Esophagus squamous epithelium (tissue), 5 donors: Measurements from ENCODE around the gene PLAAT4. TPM values are rescaled to one million over a fixed set of nuclear protein-coding genes. Genes with fewer than 3 reads are reported as not detected.

ENCODE experiments used
- DNase-seq: peaks from one replicate; lab custom pipeline; 2025; lab: John Stamatoyannopoulos, UW
- H3K27ac ChIP-seq, 4 donors: fragments of 200-600 bp; sonication (generic); one replicate each; pipeline ENCODE4 v1.5.1; 2016 to 2019; ENCODE audit warnings: mild to moderate bottlenecking in 1 of 4
- H3K27me3 ChIP-seq, 4 donors: fragments of 200-600 bp; sonication (generic); 1 replicate in 3 of 4; 2 replicates in 1 of 4; pipeline versions ENCODE4 v1.5.1 to v1.6.0; 2017 to 2021; ENCODE audit warnings: antibody characterized with exemption in 1 of 4
- H3K36me3 ChIP-seq, 3 donors: fragments of 200-600 bp; sonication (generic); one replicate each; pipeline ENCODE4 v1.5.1; 2016 to 2019
- H3K4me1 ChIP-seq, 3 donors: fragments of 200-600 bp; sonication (generic); one replicate each; pipeline ENCODE4 v1.5.1; 2017 to 2019
- H3K4me3 ChIP-seq, 4 donors: fragments of 200-600 bp; sonication (generic); 1 replicate in 3 of 4; 2 replicates in 1 of 4; pipeline ENCODE4 v1.5.1; 2016 to 2019; ENCODE audit warnings: mild to moderate bottlenecking in 2 of 4, moderate library complexity in 1 of 4
- H3K9me3 ChIP-seq, 3 donors: fragments of 200-600 bp; sonication (generic); one replicate each; pipeline ENCODE4 v1.5.1; 2016 to 2019
- POLR2A ChIP-seq, 4 donors: fragments of 450-650 bp; IDR thresholded peaks; one replicate each; pipeline ENCODE4 v1.6.1; 2017; ENCODE audit warnings: antibody characterized with exemption in 4 of 4, mild to moderate bottlenecking in 4 of 4, moderate library complexity in 3 of 4
- WGBS, 2 donors: methylation state at CpG; one replicate each; pipeline ENCODE4 v1.1.5; 2018; 5-methylcytosine and 5-hydroxymethylcytosine counted together
- intact Hi-C: fragments of 100-400 bp; cut with DNase I; formaldehyde crosslinking; loops from one replicate; pipeline ENCODE4 v1.15.0; 2022
- total RNA-seq, 4 donors: library from RNA; depleted of rRNA; stranded (reverse); fragments of >200 nt; gene quantifications; one replicate each; pipeline ENCODE4 v1.1.0, GENCODE V29; 2016
- TF ChIP-seq, protein P1 (sequence below), 6 experiments: fragments of 450-650 bp in 4 of 6; fragments of 200-600 bp in 2 of 6; sonication (generic) in 2 of 6; IDR thresholded peaks; one replicate each; pipeline ENCODE4 v1.5.1; 2016 to 2019; ENCODE audit warnings: antibody characterized with exemption in 6 of 6, mild to moderate bottlenecking in 4 of 6, moderate library complexity in 4 of 6
- donor health status: DM: yes; HTN: yes; CAD: no.

PLAAT4 gene
- 10 to 100 TPM in 2 of 4 donors, 1 to 10 TPM in 2; 3.9 to 32.6 (median 11.7) TPM for total RNA-seq

DNA sequence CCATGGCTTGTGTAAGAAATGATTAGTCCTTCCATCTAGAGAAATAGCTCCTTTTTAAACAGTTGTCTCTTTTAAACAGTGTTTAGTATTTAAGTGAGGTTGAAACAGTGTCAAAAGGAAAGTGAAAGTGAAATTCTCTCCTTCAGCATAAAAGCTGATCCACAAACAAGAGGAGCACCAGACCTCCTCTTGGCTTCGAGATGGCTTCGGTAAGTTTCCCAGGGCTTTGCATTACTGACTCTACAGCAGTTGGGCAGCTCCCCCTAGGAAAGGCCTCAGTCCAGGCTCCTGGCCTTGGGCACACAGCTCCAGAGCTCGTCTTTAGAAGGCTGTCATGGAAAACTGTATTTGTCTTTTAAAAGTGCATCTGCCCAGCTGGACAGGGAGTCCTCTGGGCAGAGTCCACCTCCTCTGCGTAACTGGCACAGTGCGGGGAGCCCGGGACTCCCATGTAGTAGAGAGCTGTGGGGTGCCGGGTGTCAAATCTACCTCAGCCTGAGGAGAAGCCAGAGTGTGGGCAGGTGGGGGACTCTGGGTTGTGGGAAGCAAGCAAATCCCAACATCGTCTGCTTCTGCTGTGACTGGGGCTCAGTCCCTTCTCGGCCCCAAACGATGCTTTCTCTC, at the start of gene PLAAT4:
Gene PLAAT4, plus strand, starts transcription at position 140 of the 624 bp plus-strand sequence. Its CDS starts 61 bp downstream, at position 201.
- 19% methylated on average over 8 to 10 of the region's 10 CpGs for WGBS, 2 donors
- Histone ChIP-seq H3K27ac (peak within 1 kb of the TSS; percentile 78 to 91 (median 84)), H3K36me3 (peaks cover 0 to 9% (median 0%) of the 10 kb centered on the region in 3 donors), H3K27me3 (no peaks in the 10 kb centered on the region), H3K4me1 (peaks cover 20 to 56% (median 22%) of the 10 kb centered on the region in 3 donors), H3K4me3 (peak within 1 kb of the TSS; percentile 25 to 65 (median 48)), H3K9me3 (no peaks in the 10 kb centered on the region)
- intact Hi-C loops, result no loop called here
- no peak for DNase-seq
- TF ChIP-seq, protein P1, sequence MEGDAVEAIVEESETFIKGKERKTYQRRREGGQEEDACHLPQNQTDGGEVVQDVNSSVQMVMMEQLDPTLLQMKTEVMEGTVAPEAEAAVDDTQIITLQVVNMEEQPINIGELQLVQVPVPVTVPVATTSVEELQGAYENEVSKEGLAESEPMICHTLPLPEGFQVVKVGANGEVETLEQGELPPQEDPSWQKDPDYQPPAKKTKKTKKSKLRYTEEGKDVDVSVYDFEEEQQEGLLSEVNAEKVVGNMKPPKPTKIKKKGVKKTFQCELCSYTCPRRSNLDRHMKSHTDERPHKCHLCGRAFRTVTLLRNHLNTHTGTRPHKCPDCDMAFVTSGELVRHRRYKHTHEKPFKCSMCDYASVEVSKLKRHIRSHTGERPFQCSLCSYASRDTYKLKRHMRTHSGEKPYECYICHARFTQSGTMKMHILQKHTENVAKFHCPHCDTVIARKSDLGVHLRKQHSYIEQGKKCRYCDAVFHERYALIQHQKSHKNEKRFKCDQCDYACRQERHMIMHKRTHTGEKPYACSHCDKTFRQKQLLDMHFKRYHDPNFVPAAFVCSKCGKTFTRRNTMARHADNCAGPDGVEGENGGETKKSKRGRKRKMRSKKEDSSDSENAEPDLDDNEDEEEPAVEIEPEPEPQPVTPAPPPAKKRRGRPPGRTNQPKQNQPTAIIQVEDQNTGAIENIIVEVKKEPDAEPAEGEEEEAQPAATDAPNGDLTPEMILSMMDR (IDR thresholded peaks at IDR 0.05), result no peak
- TF ChIP-seq POLR2A (IDR thresholded peaks at IDR 0.05), result no peak

DNA sequence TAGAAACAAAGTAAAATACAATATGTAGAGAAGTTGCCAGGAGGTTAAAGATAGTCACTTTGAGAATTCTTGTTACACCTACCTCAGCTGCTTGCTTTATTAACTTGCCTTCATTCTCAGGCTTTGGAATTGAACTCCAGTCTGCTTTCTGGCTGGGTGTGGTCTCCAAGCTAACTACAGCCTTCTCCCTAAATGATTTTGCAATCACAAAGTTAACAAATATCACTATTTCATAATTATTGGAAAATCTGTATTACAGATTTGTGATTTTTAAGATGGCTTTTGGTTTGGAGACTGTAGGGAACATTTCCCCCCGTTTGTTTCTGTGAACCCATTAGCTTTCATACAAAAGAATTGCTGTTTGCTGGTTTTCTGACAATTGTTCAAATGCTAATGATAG, 47.8 kb upstream of the PLAAT4 start:
- H3K36me3 ChIP-seq, result no peaks in the 10 kb centered on the region
- no peak for DNase-seq
- peaks cover 0 to 12% (median 0%) of the 10 kb centered on the region in 3 donors for H3K9me3 ChIP-seq
- 68 to 83% methylated on average over 1 of the region's 1 CpG for WGBS, 2 donors
- peaks cover 0 to 28% (median 0%) of the 10 kb centered on the region in 4 donors for H3K27me3 ChIP-seq
- intact Hi-C loops, result no loop called here
- H3K4me1 ChIP-seq, result peaks cover 0 to 36% (median 8%) of the 10 kb centered on the region in 3 donors
- no peak overlapping the region for H3K4me3 ChIP-seq
- H3K27ac ChIP-seq, result peak overlapping the region in 1 of 4 donors; percentile 81
- TF ChIP-seq POLR2A (IDR thresholded peaks at IDR 0.05), result no peak
- TF ChIP-seq, protein P1 (IDR thresholded peaks at IDR 0.05), result no peak

DNA sequence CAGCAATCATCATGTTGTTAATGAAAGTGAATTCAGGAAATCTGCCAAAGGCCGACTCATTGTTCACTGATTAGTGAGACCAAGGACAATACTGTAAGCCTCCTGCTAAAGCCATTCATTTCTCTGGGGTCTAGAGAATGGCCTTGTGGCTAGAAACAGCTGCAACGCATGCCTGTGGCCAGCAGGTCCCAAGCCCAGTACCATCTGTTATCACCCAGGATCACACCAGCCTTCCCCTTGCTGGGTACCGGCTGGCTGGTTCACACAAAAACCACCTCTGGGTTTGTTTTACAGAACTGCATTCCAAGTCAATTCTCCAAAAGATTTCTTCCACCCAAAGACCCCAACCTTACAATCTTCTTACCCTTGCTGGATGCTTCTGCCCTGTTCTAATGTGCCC, 46.7 kb upstream of the PLAAT4 start:
- intact Hi-C loops, result no loop called here
- 29 to 78% methylated on average over 3 of the region's 3 CpGs for WGBS, 2 donors
- Histone ChIP-seq H3K27me3 (peaks cover 0 to 28% (median 0%) of the 10 kb centered on the region in 4 donors), H3K4me1 (peaks cover 0 to 46% (median 8%) of the 10 kb centered on the region in 3 donors), H3K4me3 (peak overlapping the region in 1 of 4 donors; percentile 68), H3K36me3 (no peaks in the 10 kb centered on the region), H3K27ac (peak overlapping the region in 3 of 4 donors; percentile 59 to 81 (median 81)), H3K9me3 (peaks cover 0 to 12% (median 0%) of the 10 kb centered on the region in 3 donors)
- DNase-seq, result no peak
- TF ChIP-seq POLR2A (IDR thresholded peaks at IDR 0.05), result no peak
- TF ChIP-seq, protein P1 (IDR thresholded peaks at IDR 0.05), result no peak

DNA sequence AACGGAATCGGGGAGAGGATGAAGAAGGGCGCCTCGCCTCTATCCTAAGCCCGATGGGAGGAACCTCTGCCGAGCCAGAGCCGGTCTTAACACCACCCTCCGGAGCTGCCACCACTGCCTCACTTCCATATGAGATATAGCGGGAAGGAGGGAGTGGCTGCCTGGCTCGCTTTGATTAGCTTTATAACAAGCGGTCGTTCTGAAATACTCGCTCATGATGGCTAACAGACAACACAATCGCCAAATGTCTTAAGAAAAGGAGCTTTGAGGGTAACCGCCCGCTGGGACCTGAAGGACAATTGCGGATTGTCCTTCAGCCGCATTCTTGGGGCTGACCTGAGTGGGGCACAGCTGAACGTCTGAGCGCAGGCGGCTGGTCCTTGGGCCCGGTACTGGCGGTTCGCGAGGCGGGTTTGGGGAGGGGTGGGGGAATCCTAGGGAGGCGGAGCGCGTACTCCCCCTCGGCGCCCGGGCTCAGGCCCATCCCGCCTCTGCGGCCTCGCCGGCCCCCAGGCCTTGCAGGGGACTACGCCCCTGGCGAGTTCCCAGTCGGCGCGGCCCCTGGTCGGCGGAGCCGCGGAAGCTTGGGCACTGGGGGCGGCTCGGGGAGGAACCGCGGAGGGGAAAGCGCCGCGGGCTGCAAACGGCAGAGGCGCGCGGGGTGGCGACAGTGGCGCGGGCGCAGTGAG, 45.9 kb upstream of the PLAAT4 start, which contains the start of gene PLAAT5:
Gene PLAAT5, minus strand, starts transcription at position 617 of the 689 bp plus-strand sequence. Its CDS starts 133 bp downstream, at position 484.
- DNase-seq, result no peak
- TF ChIP-seq, protein P1 (IDR thresholded peaks at IDR 0.05), result no peak
- no peak for TF ChIP-seq POLR2A (IDR thresholded peaks at IDR 0.05)
- peaks cover 0 to 28% (median 0%) of the 10 kb centered on the region in 4 donors for H3K27me3 ChIP-seq
- H3K4me1 ChIP-seq, result peaks cover 0 to 51% (median 8%) of the 10 kb centered on the region in 3 donors
- peak within 1 kb of the TSS; percentile 39 to 68 (median 47) for H3K4me3 ChIP-seq
- 5 to 19% methylated on average over 26 to 33 of the region's 60 CpGs for WGBS, 2 donors
- H3K36me3 ChIP-seq, result no peaks in the 10 kb centered on the region
- intact Hi-C loops, result no loop called here
- peak within 1 kb of the TSS; percentile 59 to 81 (median 72) for H3K27ac ChIP-seq
- H3K9me3 ChIP-seq, result peaks cover 0 to 5% (median 0%) of the 10 kb centered on the region in 3 donors
